HG02852 (cell line): ENCODE data around the gene ZSCAN10.
"Not testable (repeated sequence)": the region's sequence is repeated elsewhere in the genome, so short reads cannot be mapped to it uniquely, and the experiment has no call there.

Experiments
- ATAC-seq: cut with Tn5 transposase; IDR thresholded peaks from one replicate; pipeline ENCODE4 v1.9.1; 2021; ENCODE audit warnings: mild to moderate bottlenecking, moderate library complexity; ENCODE audit not compliant: unreplicated experiment

ZSCAN10 gene

DNA sequence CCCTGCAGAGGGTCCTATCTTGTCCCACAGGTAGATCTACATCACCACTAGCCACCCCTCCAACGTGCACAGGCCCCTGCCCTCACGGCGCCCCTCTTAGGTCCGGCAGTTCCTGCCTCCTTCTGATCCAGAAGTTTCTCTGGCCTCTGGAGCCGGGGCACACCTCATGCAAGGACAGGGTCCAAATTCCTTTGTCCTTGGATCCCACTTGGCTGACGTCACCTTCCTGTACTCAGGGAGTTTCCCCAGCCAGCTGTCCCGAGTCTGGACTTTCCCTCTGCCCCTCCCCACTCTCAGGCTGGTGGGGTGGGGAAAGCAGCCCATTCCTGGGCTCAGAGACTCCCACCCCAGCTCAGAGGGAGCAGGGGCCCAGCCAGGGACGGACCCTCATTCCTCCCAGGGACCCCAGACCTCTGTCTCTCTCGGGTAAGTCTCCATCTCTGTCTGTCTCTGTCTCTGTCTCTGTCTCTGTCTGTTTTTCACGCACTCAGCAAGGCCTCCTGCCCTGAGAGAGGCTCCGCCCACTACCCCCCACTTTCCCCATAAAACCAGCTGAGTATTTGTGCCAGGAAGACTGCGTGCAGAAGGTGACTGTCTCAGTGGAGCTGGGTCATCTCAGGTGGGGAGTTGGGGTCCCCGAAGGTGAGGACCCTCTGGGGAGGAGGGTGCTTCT, 33.9 kb downstream of the ZSCAN10 start, which contains the start of gene IL32:
Gene IL32 (plus strand): TSS at position 572 of the 673 bp plus-strand sequence. CDS start 172 bp downstream, outside the sequence.
- ATAC-seq = no peak

DNA sequence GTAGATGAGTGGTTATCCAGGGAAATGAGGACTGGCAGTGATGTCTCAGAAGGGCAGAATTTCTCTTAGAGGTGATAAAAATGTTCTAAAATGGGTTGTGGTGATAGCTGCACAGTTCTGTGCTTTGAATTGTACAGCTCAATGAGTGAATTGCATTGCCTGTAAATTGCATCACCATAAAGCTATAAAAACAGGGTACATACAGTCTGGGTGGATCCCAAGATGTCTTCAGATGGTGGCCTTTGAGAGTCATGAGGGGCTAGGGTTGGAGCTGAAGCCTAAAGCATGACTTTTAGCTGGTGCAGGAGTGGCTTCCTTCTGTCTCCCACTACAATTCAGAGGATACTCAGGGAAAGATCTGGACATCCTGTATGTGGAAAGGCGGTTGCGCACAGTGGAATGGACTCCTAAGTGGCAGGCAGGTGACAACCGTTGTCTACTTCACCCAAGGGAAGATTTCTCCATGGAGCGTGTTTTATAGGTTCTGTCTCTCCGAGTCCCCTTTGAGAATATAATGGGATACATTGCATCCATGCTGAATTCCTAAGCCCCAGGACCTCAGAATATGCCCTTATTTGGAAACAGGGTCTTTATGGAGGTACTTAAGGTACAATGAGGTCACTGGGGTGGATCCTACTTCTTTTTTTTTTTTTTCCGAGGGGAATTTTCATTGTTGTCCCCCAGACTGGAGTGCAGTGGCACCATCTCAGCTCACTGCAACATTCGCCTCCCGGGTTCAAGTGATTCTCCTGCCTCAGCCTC, 35.3 kb downstream of the ZSCAN10 start:
- no peak for ATAC-seq

DNA sequence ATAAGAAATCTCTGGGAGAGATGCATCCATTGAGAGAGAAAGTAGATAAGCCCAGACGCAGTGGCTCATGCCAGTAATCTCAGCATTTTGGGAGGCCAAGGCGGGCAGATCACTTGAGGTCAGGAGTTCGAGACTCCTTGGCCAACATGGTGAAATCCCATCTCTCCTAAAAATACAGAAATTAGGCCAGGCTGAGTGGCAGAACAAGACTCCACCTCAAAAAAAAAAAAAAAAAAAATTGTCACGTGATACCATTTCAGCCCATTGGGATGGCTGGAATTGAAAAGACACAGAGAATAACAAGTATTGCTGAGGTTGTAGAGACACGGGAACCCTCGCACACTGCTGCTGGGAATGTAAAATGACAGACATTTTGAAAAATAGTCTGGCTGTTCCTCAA, 36.5 kb downstream of the ZSCAN10 start:
- ATAC-seq = no peak

DNA sequence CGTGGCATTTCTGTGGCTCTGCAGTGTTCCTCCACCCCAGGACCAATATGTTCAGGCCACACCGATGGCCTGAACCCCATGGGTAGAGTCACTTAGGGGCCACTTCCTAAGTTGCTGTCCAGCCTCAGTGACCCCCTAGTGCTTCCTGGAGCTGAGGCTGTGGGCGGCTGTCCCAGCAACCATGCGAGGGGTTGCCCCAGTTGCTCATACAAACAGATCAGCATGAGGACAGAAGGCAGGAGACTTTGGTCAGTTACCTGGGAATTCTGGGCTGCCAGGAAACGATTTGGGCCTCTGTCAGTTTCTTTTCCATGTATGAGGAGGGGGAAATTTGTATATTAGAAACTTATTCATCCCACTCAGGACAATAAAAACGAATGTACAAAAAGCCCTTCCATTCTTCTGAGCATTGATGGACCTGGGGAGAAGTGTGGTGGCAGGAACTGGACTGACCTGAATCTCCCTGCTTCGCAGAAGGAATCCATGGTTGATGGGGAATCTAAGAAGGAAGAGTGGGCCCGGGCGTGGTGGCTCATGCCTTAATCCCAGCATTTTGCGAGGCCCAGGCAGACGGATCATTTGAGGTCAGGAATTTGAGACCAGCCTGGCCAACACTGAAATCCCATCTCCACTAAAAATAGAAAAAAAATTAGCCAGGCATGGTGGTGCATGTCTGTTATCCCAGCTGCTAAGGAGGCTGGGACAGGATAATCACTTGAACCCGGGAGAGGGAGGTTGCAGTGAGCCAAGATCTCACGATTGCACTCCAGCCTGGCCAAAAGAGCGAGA, 38.6 kb downstream of the ZSCAN10 start:
- no peak for ATAC-seq

DNA sequence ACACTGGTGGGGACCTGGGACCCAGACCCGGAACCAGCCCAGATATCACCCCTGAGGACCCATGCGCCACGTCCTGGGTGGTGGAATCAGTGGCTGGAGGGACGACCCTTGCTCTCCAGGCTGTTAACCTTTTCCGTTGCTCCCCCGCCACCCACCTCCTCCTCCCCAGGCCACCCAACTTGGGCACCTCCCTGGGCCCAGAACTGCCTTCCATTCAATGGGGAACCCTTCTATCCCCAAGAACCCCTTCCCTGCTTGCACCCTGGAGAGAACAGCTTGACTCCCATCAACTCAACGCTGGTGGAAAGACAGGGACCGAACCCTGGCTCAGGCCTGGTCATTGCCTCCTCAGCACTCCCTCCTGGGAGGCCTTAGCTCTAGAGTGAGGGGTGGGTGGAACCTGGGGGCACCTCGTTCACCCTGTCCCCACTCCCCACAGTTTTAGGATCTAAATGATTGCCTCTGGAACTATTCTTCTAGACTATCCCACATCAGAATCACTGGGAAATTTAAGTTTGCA, 39.3 kb downstream of the ZSCAN10 start:
- ATAC-seq = no peak

DNA sequence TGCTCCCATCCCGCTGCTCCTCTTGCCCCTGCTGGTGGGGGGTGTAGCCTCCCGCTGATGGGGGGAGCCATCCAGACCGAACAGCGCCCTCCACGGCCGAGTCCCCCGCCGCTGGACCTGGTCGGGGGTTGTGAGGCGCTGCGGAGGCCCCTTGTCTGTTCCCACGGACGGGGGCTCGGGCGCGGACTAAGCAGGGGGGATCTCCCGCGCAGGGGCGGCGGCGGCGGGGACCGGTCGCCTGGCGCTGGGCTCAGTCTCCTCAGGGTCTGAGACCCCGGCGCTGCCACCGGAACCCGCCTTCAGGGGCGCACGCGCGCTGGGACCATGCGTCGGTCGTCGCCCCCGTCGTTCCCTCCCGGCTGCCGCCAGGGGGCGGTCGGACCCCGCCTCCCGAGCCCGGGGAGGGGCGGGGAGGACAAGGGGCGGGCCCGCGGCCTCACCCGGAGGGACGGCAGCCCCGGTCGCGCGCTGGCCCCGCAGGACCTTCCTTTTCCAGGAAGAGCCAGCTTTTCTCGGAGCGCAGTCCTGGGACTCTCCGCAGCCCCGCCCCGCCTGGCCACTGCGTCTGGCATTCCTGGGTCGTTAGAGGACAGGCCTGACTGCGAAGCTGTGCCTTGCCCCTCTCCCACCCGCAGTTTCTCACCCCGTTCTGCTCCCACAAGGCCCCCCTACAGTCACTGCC, 39.9 kb downstream of the ZSCAN10 start:
- peak; percentile 72 for ATAC-seq

DNA sequence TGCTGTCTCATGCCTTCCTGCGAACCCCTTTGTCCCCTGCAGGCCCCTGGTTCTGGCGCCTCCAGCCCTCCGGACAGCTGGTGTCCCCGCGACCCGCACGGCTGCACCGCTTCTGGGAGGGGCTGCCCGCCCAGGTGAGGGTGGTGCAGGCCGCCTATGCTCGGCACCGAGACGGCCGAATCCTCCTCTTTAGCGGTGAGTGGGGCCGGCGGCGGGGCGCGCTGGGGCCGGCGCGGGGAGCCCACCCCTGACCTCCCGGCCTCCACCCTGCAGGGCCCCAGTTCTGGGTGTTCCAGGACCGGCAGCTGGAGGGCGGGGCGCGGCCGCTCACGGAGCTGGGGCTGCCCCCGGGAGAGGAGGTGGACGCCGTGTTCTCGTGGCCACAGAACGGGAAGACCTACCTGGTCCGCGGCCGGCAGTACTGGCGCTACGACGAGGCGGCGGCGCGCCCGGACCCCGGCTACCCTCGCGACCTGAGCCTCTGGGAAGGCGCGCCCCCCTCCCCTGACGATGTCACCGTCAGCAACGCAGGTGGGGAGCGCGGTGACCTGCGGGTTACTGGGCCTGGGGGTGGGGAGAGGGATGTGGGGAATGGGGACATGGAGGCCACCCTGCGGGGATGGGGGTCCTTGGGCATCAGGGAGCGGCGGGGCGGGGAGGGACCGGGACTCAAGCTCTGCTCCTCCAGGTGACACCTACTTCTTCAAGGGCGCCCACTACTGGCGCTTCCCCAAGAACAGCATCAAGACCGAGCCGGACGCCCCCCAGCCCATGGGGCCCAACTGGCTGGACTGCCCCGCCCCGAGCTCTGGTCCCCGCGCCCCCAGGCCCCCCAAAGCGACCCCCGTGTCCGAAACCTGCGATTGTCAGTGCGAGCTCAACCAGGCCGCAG, 40.7 kb downstream of the ZSCAN10 start:
- ATAC-seq = peak; percentile 40

DNA sequence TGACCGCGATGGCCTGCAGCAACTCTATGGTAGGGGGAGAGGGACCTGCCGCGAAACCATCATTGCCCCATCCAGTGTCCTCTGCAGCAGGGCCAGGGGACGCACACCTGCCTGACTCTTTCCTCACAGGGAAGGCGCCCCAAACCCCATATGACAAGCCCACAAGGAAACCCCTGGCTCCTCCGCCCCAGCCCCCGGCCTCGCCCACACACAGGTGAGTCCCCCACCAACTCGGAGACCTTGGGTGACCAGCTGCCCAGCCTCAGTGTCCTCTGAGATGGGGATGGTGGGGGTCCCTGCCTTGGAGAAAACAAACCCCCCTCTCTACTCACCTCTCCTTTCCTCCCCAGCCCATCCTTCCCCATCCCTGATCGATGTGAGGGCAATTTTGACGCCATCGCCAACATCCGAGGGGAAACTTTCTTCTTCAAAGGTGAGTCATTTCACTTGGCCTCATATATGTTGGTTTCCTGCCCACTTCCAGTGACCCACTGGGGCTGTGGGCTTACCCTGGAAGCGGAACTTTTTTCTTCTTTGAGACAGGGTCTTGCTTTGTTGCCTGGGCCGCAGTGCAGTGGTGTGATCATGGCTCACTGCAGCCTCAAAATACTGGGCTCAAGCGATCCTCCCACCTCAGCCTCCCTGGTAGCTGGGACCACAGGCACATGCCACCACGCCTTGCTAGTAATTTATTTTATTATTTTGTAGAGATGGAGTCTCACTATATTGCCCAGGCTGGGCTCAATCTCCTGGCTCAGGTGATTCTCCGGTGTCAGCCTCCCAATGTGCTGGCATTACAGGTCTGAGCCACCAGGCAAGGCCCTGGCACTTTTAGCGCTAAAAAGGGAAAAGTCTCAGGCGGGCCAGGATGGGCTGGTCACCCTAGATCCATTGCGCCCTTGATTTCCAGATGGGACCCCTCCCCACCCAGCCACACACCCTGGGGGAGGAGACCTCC, 41.6 kb downstream of the ZSCAN10 start:
- ATAC-seq = no peak

DNA sequence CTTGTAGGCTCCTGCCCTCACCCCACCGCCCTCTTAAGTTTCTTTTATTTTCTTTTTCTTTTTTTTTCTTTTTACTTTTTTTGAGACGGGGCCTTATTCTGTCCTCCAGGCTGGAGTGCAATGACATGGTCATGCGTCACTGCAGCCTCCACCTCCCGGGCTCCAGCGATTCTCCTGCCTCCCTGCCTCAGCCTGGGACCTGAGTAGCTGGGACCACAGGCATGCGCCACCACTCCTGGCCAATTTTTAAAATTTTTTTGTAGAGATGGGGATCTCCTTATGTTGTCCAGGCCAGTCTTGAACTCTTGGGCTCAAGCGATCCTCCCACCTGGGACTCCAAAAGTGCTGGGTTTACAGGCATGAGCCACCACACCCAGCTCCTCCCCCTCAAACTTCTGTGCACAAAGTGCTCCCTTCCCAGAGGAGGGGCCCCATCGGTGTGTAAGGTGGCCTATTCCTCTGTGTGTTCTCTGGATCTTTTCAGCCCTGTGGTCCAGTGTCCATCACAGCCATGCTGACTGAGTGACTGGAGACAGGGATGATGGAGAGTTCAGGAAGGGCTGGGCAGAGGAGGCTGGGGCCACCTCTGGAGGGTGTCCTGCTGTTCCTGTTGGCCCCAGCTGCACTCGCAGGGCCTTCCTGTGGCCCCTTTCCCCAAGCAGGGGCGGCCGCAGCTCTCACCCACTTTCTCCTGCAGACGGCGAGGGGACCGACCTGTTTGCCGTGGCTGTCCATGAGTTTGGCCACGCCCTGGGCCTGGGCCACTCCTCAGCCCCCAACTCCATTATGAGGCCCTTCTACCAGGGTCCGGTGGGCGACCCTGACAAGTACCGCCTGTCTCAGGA, 42.5 kb downstream of the ZSCAN10 start:
- no peak for ATAC-seq

DNA sequence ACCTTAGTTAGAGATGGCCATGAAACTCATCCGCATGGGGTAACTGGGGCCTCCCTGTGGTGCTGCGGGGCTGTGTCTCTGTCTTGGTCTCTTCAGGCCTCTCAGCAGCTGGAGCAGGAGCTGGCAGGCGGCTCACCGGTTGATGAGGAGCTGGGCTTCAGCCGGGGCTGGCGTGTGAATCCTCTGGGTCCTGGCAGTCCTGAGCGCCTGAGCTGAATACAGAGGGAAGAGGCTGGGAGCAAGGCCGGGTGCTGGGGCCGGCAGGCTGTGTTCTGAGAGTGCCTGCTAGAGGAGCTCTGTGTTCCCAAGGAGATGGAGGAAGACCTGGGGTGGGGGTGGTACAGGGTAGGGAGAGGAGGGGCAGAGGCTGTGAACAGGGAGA, 43.4 kb downstream of the ZSCAN10 start:
- not testable (repeated sequence) for ATAC-seq

DNA sequence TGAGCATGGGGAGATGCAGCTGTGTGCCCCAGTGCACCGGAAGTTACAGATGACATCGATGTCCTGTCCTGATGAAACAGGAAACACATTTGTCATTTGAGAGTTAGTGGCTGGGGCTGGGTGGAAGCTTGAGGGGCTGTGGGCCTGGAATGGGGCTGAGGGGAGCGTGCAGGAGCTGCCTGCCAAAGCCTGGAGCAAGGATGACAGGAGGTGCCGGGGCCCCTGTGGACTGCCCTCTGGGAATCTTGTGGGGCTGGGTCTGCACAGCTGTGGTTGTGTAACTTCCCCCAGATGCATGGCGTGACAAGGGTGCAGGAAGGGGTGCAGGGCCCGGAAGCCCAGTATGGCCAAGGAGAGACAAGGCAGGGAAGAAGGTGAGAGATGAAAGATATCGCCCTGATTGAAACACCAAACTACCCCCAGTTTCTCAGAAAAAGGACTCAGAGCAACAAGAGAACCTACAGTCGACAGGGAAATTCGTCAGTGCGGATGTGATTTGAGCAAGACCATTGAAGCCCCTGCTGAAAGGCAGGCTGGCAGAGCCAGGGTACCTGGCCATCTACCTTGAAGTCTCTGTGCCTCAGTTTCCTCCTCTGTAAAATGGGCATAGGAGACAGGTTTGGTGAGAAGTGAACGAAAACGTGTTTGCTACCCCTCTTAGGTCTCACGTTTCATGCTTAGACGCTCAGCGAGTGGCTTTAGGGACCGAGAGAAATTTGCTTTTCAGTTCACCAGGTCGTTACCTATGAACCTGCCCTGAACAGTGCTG, 43.9 kb downstream of the ZSCAN10 start:
- ATAC-seq = no peak

DNA sequence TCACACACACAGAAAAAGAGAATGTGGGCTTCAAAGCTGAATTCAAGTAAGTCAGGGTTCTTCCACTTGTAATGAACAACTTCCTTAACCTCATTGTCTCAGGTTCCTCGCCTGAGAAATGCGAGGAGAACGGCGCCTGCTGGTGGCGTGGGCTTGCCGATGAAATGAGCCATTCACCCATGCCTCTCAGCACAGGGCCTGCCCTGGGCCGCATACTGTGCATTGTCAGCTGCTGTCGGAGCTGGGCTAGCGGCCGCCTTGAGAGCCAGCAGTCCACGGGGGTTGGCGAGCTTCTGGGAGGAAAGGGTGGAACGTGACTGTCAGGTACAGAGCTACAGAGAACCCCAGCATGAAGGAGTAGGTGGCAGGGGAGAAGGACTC, 45.8 kb downstream of the ZSCAN10 start:
- ATAC-seq = not testable (repeated sequence)

DNA sequence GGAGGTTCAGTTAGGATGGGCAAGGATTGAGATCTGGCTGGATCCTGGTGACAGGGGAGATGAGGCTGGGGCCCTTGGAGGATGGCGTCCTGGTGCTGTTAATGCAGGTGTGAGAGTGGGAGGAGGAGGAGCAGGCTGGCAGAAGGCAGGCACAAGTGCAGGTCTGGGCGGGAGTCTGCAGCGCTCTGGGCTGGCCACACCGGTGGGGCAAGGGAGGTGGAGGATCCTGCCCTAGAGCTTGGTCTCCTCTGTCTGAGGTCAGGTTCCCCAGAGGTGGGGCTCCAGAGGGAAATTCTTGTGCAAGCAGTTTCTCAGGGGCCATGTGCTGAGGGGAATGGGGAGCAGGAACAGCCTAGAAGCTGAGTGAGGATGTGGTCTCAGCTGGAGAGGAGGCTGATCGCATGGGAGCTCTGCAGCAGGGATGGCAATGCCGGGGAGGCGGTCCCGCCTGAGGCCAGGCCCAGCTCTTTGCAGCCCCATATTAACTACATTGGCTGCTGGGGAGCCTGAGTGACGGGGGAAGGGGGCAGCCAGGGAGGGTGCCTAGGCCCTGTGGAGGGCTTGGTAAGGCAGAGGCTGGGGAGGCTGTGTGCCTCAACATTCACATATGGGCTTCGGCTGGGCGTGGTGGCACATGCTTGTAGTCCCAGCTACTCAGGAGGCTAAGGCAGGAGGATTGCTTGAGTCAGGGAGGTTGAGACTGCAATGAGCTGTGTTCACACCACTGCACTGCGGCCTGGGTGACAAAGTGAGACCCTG, 46.3 kb downstream of the ZSCAN10 start:
- not testable (repeated sequence) for ATAC-seq

DNA sequence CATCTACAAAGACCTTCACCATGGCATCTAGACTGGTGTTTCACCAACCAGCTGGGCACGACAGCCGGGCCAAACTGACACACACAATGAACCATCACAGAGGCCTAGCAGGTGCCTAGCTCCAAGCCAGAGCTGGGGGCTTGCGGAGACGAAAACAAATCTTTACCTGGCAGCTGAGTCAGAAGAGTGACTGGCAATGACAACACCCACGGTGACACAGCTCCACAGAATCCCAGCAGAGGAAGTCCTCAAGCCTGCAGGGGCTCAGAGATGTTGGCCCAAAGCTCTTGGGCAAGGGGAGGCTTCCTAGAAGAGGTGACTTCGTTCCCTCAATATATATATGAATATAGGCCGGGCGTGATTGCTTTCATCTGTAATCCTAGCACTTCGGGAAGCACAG, 47.6 kb downstream of the ZSCAN10 start:
- no peak for ATAC-seq

DNA sequence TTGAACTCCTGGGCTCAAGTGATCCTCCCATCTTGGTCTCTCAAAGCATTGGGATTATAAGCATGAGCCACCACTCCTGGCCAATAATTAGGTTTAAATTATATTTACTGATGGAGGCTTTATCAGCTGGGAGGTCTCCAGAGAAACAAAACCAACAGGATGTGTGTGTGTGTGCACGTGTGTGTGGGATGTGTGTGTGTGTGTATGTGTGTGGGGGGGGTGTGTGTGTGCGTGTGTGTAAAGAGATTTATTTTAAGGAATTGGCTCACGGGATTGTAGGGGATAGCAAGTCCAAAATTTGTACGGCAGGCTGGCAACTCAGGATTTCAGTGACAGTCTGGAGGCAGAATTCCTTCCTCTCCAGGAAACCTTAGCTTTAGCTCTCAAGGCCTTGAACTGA, 48.1 kb downstream of the ZSCAN10 start:
- no peak for ATAC-seq

DNA sequence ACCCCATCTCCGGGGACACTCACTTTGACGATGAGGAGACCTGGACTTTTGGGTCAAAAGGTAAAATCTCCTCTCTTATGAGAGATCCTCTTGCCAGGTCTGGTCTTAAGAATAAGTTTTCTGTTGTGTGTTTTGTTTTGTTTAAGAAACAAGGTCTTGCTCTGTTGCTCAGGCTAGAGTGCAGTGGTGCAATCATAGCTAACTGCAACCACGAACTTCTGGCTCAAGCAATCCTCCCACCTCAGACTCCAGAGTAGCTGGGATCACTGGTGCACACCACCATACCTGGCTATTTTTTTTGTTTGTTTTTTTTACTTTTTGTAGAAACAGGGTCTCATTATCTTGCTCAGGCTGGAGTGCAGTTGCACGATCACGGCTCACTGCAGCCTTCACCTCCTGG, 48.6 kb downstream of the ZSCAN10 start:
- ATAC-seq = no peak
